ENCODE data around the gene A2M. TPM values are rescaled to one million over a fixed set of nuclear protein-coding genes. Genes with fewer than 3 reads are reported as not detected.

A2M gene
- total RNA-seq, 1 experiment from 2014 or later: 1.2 TPM

- H3K27me3 Mint-ChIP-seq (ENCODE audit: low read depth): no peaks in the 10 kb centered on the region; the same call in 1 of the 2 replicates
- Histone ChIP-seq H4K91ac (ENCODE audit: insufficient read length, low read depth, low read length) (no peak overlapping the region), H4K20me1 (ENCODE audit: control insufficient read depth, insufficient read depth, insufficient read length) (no peaks in the 10 kb centered on the region), H3K4ac (ENCODE audit: low read depth, low read length) (no peak overlapping the region), H2BK15ac (ENCODE audit: low read depth, low read length) (no peak overlapping the region), H3K18ac (ENCODE audit: insufficient read length, low read depth, low read length) (no peak overlapping the region), H2BK120ac (ENCODE audit: low read depth, low read length, poor library complexity, severe bottlenecking) (no peak overlapping the region), H3K23me2 (ENCODE audit: insufficient read length, low read depth, low read length, poor library complexity, severe bottlenecking) (no peaks in the 10 kb centered on the region), H3K9me3 (ENCODE audit: control insufficient read depth, low read depth, low read length) (no peaks in the 10 kb centered on the region), H3K56ac (ENCODE audit: insufficient read length, low read depth, low read length) (no peak overlapping the region), H4K8ac (replicated peaks; ENCODE audit: insufficient read length, low read depth, low read length) (no peak overlapping the region), H3K27ac (ENCODE audit: insufficient read length, low read depth, low read length) (no peak overlapping the region), H2BK12ac (ENCODE audit: insufficient read length, low read depth, low read length) (no peak overlapping the region), H4K5ac (ENCODE audit: insufficient read length, low read depth, low read length) (no peak overlapping the region), H2AFZ (ENCODE audit: low read length) (no peak overlapping the region), H3K14ac (ENCODE audit: insufficient read depth, low read length) (no peak overlapping the region), H3K27me3 (ENCODE audit: insufficient read depth, low read length) (no peaks in the 10 kb centered on the region), H2BK5ac (ENCODE audit: insufficient read length, low read length) (no peak overlapping the region), H3K79me2 (ENCODE audit: insufficient read depth, low read length) (no peaks in the 10 kb centered on the region), H3K4me1 (ENCODE audit: insufficient read depth, low read length) (no peaks in the 10 kb centered on the region), H3K23ac (ENCODE audit: insufficient read length, low read depth, low read length) (no peak overlapping the region), H3K9ac (ENCODE audit: extremely low read depth, insufficient read length, low read length) (no peak overlapping the region), H3K79me1 (ENCODE audit: insufficient read depth, low read depth, low read length, poor library complexity, severe bottlenecking) (no peaks in the 10 kb centered on the region), H2AK5ac (ENCODE audit: insufficient read length, low read length) (no peak overlapping the region), H3T11ph (ENCODE audit: low read length) (no peak overlapping the region), H3K4me2 (ENCODE audit: insufficient read depth, insufficient read length, low read length) (no peak overlapping the region), H2BK20ac (ENCODE audit: low read depth, low read length, poor library complexity, severe bottlenecking) (no peak overlapping the region)
- no peak for DNase-seq
- H3K4me1 Mint-ChIP-seq: no peaks in the 10 kb centered on the region
- no peak overlapping the region for H3K4me3 Mint-ChIP-seq
- peaks cover 19 to 25% of the 10 kb centered on the region in 2 experiments for H3K9me3 Mint-ChIP-seq
- TF ChIP-seq CTCF (conservative IDR thresholded peaks at IDR 0.05): no peak
- H3K36me3 Mint-ChIP-seq (ENCODE audit: insufficient read depth in 1 of 3, low read depth in 3 of 3): peaks cover 10 to 13% (median 13%) of the 10 kb centered on the region in 3 experiments
- WGBS (ENCODE audit: extremely low coverage, insufficient read length, low lambda C conversion rate): no CpG with 5 or more reads among the region's 1 CpG
- no peak overlapping the region for H3K27ac Mint-ChIP-seq
Measured at GRCh38 chr12:9086087-9086486, 29.6 kb downstream of the A2M start.

All from H9 (cell line).